Neural cell (in vitro differentiated cells): Measurements from ENCODE around the gene SRSF1. TPM values are rescaled to one million over a fixed set of nuclear protein-coding genes. Genes with fewer than 3 reads are reported as not detected.

ENCODE experiments used
- H2AFZ ChIP-seq: fragments of 200-600, 300-800 bp; sonication (generic), shearing (Covaris generic); 2 replicates; pipeline ENCODE4 v1.6.0; 2014; ENCODE audit warnings: low read depth, mild to moderate bottlenecking, antibody characterized with exemption, low read length, moderate library complexity
- H3F3A ChIP-seq: fragments of 200-600 bp; shearing (Covaris generic); 2 replicates; pipeline ENCODE4 v1.6.1; 2016; ENCODE audit warnings: mild to moderate bottlenecking, moderate library complexity, mixed read lengths, antibody characterized with exemption, low read length; ENCODE audit not compliant: insufficient read depth, poor library complexity, severe bottlenecking
- H3K27ac ChIP-seq: fragments of 200-600, 300-800 bp; sonication (generic), shearing (Covaris generic); 2 replicates; pipeline ENCODE4 v1.5.1; 2014; ENCODE audit warnings: mild to moderate bottlenecking, low read length, moderate library complexity
- H3K27me3 ChIP-seq: fragments of 300-800, 200-600 bp; sonication (generic), shearing (Covaris generic); 2 replicates; pipeline ENCODE4 v1.6.0; 2014; ENCODE audit warnings: mild to moderate bottlenecking, low read depth, low read length, moderate library complexity; ENCODE audit not compliant: insufficient read depth
- H3K36me3 ChIP-seq: fragments of 300-800, 200-600 bp; sonication (generic), shearing (Covaris generic); 2 replicates; pipeline ENCODE4 v1.5.1; 2014; ENCODE audit warnings: mild to moderate bottlenecking, antibody characterized with exemption, low read length, moderate library complexity; ENCODE audit not compliant: insufficient read depth
- H3K4me2 ChIP-seq: fragments of 300-800, 200-600 bp; sonication (generic), shearing (Covaris generic); 2 replicates; pipeline ENCODE4 v1.6.0; 2014; ENCODE audit warnings: mild to moderate bottlenecking, low read length
- H3K4me3 ChIP-seq: fragments of 300-800, 200-600 bp; sonication (generic), shearing (Covaris generic); 2 replicates; pipeline ENCODE4 v1.5.1; 2014; ENCODE audit warnings: mild to moderate bottlenecking, low read length, moderate library complexity
- H3K79me2 ChIP-seq: fragments of 200-600 bp; shearing (Covaris generic); replicated peaks from 2 replicates; pipeline ENCODE4 v1.6.0; 2014; ENCODE audit warnings: mild to moderate bottlenecking, low read length, moderate library complexity; ENCODE audit not compliant: insufficient read depth
- H3K9ac ChIP-seq: fragments of 300-800, 200-600 bp; sonication (generic), shearing (Covaris generic); 2 replicates; pipeline ENCODE4 v1.6.1; 2016; ENCODE audit warnings: mild to moderate bottlenecking, low read length, mixed read lengths
- H3K9me2 ChIP-seq: fragments of 200-600 bp; shearing (Covaris generic); 2 replicates; pipeline ENCODE4 v1.6.1; 2016; ENCODE audit warnings: mild to moderate bottlenecking, low read length, mixed read lengths; ENCODE audit not compliant: insufficient read depth
- H3K9me3 ChIP-seq: fragments of 200-600, 300-800 bp; sonication (generic), shearing (Covaris generic); 2 replicates; pipeline ENCODE4 v1.6.1; 2016; ENCODE audit warnings: mild to moderate bottlenecking, mixed run types, low read length, moderate library complexity, mixed read lengths
- H4K20me1 ChIP-seq: fragments of 200-600 bp; shearing (Covaris generic); 2 replicates; pipeline ENCODE4 v1.6.1; 2016; ENCODE audit warnings: mild to moderate bottlenecking, mixed run types; ENCODE audit not compliant: insufficient read depth
- CTCF ChIP-seq: fragments of 450-650 bp; IDR thresholded peaks from 2 replicates; pipeline ENCODE4 v1.5.1; 2014; ENCODE audit warnings: antibody characterized with exemption, mild to moderate bottlenecking, moderate library complexity; ENCODE audit not compliant: poor library complexity, severe bottlenecking
- EP300 ChIP-seq: fragments of 450-650 bp; conservative IDR thresholded peaks from 2 replicates; pipeline ENCODE4 v1.6.1; 2014; ENCODE audit warnings: antibody characterized with exemption, mild to moderate bottlenecking, moderate library complexity; ENCODE audit not compliant: poor library complexity, severe bottlenecking
- MXI1 ChIP-seq: fragments of 450-650 bp; conservative IDR thresholded peaks from 2 replicates; pipeline ENCODE4 v1.6.1; 2014; ENCODE audit warnings: antibody characterized with exemption, mild to moderate bottlenecking; ENCODE audit not compliant: poor library complexity, severe bottlenecking
- POLR2AphosphoS5 ChIP-seq: IDR thresholded peaks from 2 replicates; pipeline ENCODE4 v1.6.1; 2012
- REST ChIP-seq: IDR thresholded peaks from 2 replicates; pipeline ENCODE4 v1.6.1; 2012; ENCODE audit warnings: borderline replicate concordance
- SMC3 ChIP-seq: fragments of 450-650 bp; conservative IDR thresholded peaks from 2 replicates; pipeline ENCODE4 v1.6.1; 2014; ENCODE audit warnings: antibody characterized with exemption, mild to moderate bottlenecking, moderate library complexity; ENCODE audit not compliant: poor library complexity
- TAF1 ChIP-seq: IDR thresholded peaks from 2 replicates; pipeline ENCODE4 v1.6.1; 2012; ENCODE audit warnings: low read depth
- polyA plus RNA-seq: library from polyadenylated mRNA; depleted of rRNA; stranded (reverse); fragments of >200 nt; gene quantifications from 2 replicates; pipeline ENCODE4 v1.2.3, GENCODE V29; 2014

SRSF1 gene
- polyA plus RNA-seq, 1 donor from 2014 or later, result 380 TPM

- Histone ChIP-seq H3K27ac (peak within 1 kb of the TSS; percentile 91), H3K9me3 (no peaks in the 10 kb centered on the region), H3K4me3 (peak within 1 kb of the TSS; percentile 91), H3F3A (peaks cover 5% of the 10 kb centered on the region), H3K36me3 (no peaks in the 10 kb centered on the region), H3K9me2 (no peaks in the 10 kb centered on the region), H2AFZ (peak within 1 kb of the TSS; percentile 74), H3K79me2 (peaks cover 47% of the 10 kb centered on the region), H3K9ac (peak within 1 kb of the TSS; percentile 95), H3K27me3 (no peaks in the 10 kb centered on the region), H3K4me2 (peak within 1 kb of the TSS; percentile 93), H4K20me1 (peaks cover 16% of the 10 kb centered on the region)
- TF ChIP-seq TAF1, result peak; percentile 70
- peak; percentile 43 for TF ChIP-seq REST
- TF ChIP-seq POLR2AphosphoS5, result no peak
- TF ChIP-seq EP300, result no peak
- TF ChIP-seq MXI1, result peak; percentile 39
- TF ChIP-seq CTCF, result no peak
- no peak for TF ChIP-seq SMC3
These were observed 19.3 kb downstream of the SRSF1 start, which contains the start of gene VEZF1 for GRCh38 chr17:57987581-57988300. VEZF1 (minus strand) TSS chr17:57988254; CDS start chr17:57988111, 143 bp downstream.

GRCh38 chr17:57986841-57987580 lies 20.0 kb downstream of the SRSF1 start:
- Histone ChIP-seq H2AFZ (peak overlapping the region; percentile 74), H3K4me2 (peak overlapping the region; percentile 83), H3K27me3 (no peaks in the 10 kb centered on the region), H4K20me1 (peaks cover 21% of the 10 kb centered on the region), H3K79me2 (peaks cover 54% of the 10 kb centered on the region), H3K36me3 (no peaks in the 10 kb centered on the region), H3F3A (peaks cover 5% of the 10 kb centered on the region), H3K9me2 (no peaks in the 10 kb centered on the region), H3K27ac (peak overlapping the region; percentile 91), H3K9me3 (no peaks in the 10 kb centered on the region), H3K9ac (peak overlapping the region; percentile 95), H3K4me3 (peak overlapping the region; percentile 91)
- no peak for TF ChIP-seq REST
- peak; percentile 17 for TF ChIP-seq MXI1
- TF ChIP-seq SMC3, result peak; percentile 15
